Type B pancreatic cell (in vitro differentiated cells): ENCODE results near the gene PEX14. TPM values are rescaled to one million over a fixed set of nuclear protein-coding genes. Genes with fewer than 3 reads are reported as not detected.

ENCODE experiments used
- DNase-seq: peaks from one replicate; pipeline ENCODE4 v3.0.0; 2021; ENCODE audit warnings: mixed read lengths; ENCODE audit not compliant: unreplicated experiment; ENCODE audit errors: extremely low spot score
- H3K27ac Mint-ChIP-seq: 2 replicates; pipeline ENCODE4 v1.8.0; 2021; ENCODE audit warnings: mild to moderate bottlenecking, mixed read lengths
- H3K27me3 Mint-ChIP-seq: 2 replicates; pipeline ENCODE4 v1.8.0; 2021; ENCODE audit warnings: mixed read lengths
- H3K36me3 Mint-ChIP-seq: 2 replicates; pipeline ENCODE4 v1.8.0; 2021; ENCODE audit warnings: mixed read lengths
- H3K4me1 Mint-ChIP-seq: one replicate; pipeline ENCODE4 v1.8.0; 2021; ENCODE audit warnings: mixed read lengths; ENCODE audit not compliant: unreplicated experiment
- H3K4me3 Mint-ChIP-seq: 2 replicates; pipeline ENCODE4 v1.8.0; 2021; ENCODE audit warnings: mild to moderate bottlenecking, mixed read lengths
- H3K9me3 Mint-ChIP-seq: 2 replicates; pipeline ENCODE4 v1.8.0; 2021; ENCODE audit warnings: mixed read lengths
- CTCF ChIP-seq: fragments of 200-600 bp; sonication (generic); conservative IDR thresholded peaks from 2 replicates; pipeline ENCODE4 v1.5.0; 2021; ENCODE audit warnings: antibody characterized with exemption, mild to moderate bottlenecking
- total RNA-seq: library from RNA; stranded (reverse); gene quantifications from 2 replicates; pipeline ENCODE4 v1.2.1, GENCODE V29; 2021; ENCODE audit warnings: low replicate concordance

Gene PEX14
- total RNA-seq, 1 donor from 2014 or later: 22.5 TPM

- no peaks in the 10 kb centered on the region for H3K9me3 Mint-ChIP-seq
- no peak overlapping the region for H3K27ac Mint-ChIP-seq
- peaks cover 16% of the 10 kb centered on the region for H3K36me3 Mint-ChIP-seq
- no peak for TF ChIP-seq CTCF
- H3K27me3 Mint-ChIP-seq: no peaks in the 10 kb centered on the region
- no peak overlapping the region for H3K4me3 Mint-ChIP-seq
- no peaks in the 10 kb centered on the region for H3K4me1 Mint-ChIP-seq
- no peak for DNase-seq
Measured at GRCh38 chr1:10608690-10609089, 133.9 kb downstream of the PEX14 start.

- TF ChIP-seq CTCF: no peak
- Mint-ChIP-seq H3K4me3 (no peak overlapping the region), H3K9me3 (no peaks in the 10 kb centered on the region), H3K4me1 (no peaks in the 10 kb centered on the region), H3K36me3 (peaks cover 13% of the 10 kb centered on the region), H3K27me3 (no peaks in the 10 kb centered on the region), H3K27ac (no peak overlapping the region)
- DNase-seq: no peak
Measured at GRCh38 chr1:10610901-10611600, 136.3 kb downstream of the PEX14 start.

GRCh38 chr1:10612436-10613160 is 137.8 kb downstream of the PEX14 start:
- H3K36me3 Mint-ChIP-seq: peaks cover 10% of the 10 kb centered on the region
- DNase-seq: no peak

GRCh38 chr1:10613340-10613739 is 138.6 kb downstream of the PEX14 start:
- Mint-ChIP-seq H3K4me3 (no peak overlapping the region), H3K27ac (no peak overlapping the region), H3K36me3 (peaks cover 5% of the 10 kb centered on the region), H3K4me1 (no peaks in the 10 kb centered on the region), H3K9me3 (no peaks in the 10 kb centered on the region), H3K27me3 (no peaks in the 10 kb centered on the region)
- TF ChIP-seq CTCF: no peak
- DNase-seq: no peak

More at GRCh38 chr1:10612436-10613160, 137.8 kb downstream of the PEX14 start:
- Mint-ChIP-seq H3K27me3 (no peaks in the 10 kb centered on the region), H3K27ac (no peak overlapping the region), H3K4me1 (no peaks in the 10 kb centered on the region), H3K4me3 (no peak overlapping the region), H3K9me3 (no peaks in the 10 kb centered on the region)
- no peak for TF ChIP-seq CTCF

- peaks cover 2% of the 10 kb centered on the region for H3K36me3 Mint-ChIP-seq
- no peaks in the 10 kb centered on the region for H3K4me1 Mint-ChIP-seq
- no peaks in the 10 kb centered on the region for H3K27me3 Mint-ChIP-seq
- no peaks in the 10 kb centered on the region for H3K9me3 Mint-ChIP-seq
- H3K27ac Mint-ChIP-seq: no peak overlapping the region
- no peak for TF ChIP-seq CTCF
- H3K4me3 Mint-ChIP-seq: no peak overlapping the region
- DNase-seq: no peak
Measured at GRCh38 chr1:10613861-10614260, 139.1 kb downstream of the PEX14 start.
